Ishikawa (cell line): ENCODE results near the gene C1QC.

ENCODE experiments used
- CEBPB ChIP-seq: IDR thresholded peaks from 2 replicates; pipeline ENCODE4 v1.6.1; 2012
- CREB1 ChIP-seq: IDR thresholded peaks from 2 replicates; pipeline ENCODE4 v1.6.1; 2012; ENCODE audit warnings: low read depth
- EGR1 ChIP-seq: IDR thresholded peaks from 2 replicates; pipeline ENCODE4 v1.6.1; 2012
- EP300 ChIP-seq: IDR thresholded peaks from 2 replicates; pipeline ENCODE4 v1.6.1; 2012; ENCODE audit warnings: borderline replicate concordance
- FOXM1 ChIP-seq: IDR thresholded peaks from 2 replicates; pipeline ENCODE4 v1.6.1; 2012; ENCODE audit warnings: low read depth, borderline replicate concordance
- NFIC ChIP-seq: IDR thresholded peaks from 2 replicates; pipeline ENCODE4 v1.6.1; 2012
- RAD21 ChIP-seq: IDR thresholded peaks from 2 replicates; pipeline ENCODE4 v1.6.1; 2012; ENCODE audit warnings: low read depth
- TAF1 ChIP-seq: IDR thresholded peaks from 2 replicates; pipeline ENCODE4 v1.6.1; 2012; ENCODE audit warnings: low read depth, mild to moderate bottlenecking
- TCF12 ChIP-seq: IDR thresholded peaks from 2 replicates; pipeline ENCODE4 v1.6.1; 2012; ENCODE audit warnings: low read depth
- TEAD4 ChIP-seq: IDR thresholded peaks from 2 replicates; pipeline ENCODE4 v1.6.1; 2012
- YY1 ChIP-seq: IDR thresholded peaks from 2 replicates; pipeline ENCODE4 v1.6.1; 2012; ENCODE audit warnings: low read depth
- ZBTB7A ChIP-seq: IDR thresholded peaks from 2 replicates; pipeline ENCODE4 v1.6.1; 2012; ENCODE audit warnings: low read depth
- TF ChIP-seq, protein P1 (sequence below): IDR thresholded peaks from 2 replicates; pipeline ENCODE4 v1.6.1; 2012; ENCODE audit warnings: low read depth, mild to moderate bottlenecking
- TF ChIP-seq, protein P2 (sequence below): IDR thresholded peaks from 2 replicates; pipeline ENCODE4 v1.6.1; 2012
- TF ChIP-seq, protein P3 (sequence below): IDR thresholded peaks from 2 replicates; pipeline ENCODE4 v1.6.1; 2012

C1QC gene

DNA sequence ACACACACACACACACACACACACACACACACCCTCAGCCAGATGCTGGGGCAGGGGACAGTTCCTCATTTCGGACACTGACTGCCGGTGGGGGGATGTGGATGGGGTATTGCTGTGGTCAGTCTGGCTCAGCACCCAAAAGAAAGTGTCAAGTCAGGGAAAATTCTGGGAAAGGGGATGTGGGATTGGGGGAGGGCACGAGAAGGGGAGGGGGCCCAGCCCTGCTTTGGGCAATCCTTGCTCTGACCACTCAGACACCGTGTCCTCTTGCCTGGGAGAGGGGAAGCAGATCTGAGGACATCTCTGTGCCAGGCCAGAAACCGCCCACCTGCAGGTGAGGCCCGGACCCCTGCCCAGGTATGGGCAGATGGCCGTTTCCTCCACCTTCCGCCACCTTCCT lies at the start of gene C1QC:
Gene C1QC, plus strand, starts transcription at position 253 of the 400 bp plus-strand sequence. CDS start 391 bp downstream, outside the sequence.
- no peak for TF ChIP-seq NFIC
- no peak for TF ChIP-seq EP300
- TF ChIP-seq EGR1: no peak
- TF ChIP-seq TEAD4: no peak
- TF ChIP-seq, protein P1, sequence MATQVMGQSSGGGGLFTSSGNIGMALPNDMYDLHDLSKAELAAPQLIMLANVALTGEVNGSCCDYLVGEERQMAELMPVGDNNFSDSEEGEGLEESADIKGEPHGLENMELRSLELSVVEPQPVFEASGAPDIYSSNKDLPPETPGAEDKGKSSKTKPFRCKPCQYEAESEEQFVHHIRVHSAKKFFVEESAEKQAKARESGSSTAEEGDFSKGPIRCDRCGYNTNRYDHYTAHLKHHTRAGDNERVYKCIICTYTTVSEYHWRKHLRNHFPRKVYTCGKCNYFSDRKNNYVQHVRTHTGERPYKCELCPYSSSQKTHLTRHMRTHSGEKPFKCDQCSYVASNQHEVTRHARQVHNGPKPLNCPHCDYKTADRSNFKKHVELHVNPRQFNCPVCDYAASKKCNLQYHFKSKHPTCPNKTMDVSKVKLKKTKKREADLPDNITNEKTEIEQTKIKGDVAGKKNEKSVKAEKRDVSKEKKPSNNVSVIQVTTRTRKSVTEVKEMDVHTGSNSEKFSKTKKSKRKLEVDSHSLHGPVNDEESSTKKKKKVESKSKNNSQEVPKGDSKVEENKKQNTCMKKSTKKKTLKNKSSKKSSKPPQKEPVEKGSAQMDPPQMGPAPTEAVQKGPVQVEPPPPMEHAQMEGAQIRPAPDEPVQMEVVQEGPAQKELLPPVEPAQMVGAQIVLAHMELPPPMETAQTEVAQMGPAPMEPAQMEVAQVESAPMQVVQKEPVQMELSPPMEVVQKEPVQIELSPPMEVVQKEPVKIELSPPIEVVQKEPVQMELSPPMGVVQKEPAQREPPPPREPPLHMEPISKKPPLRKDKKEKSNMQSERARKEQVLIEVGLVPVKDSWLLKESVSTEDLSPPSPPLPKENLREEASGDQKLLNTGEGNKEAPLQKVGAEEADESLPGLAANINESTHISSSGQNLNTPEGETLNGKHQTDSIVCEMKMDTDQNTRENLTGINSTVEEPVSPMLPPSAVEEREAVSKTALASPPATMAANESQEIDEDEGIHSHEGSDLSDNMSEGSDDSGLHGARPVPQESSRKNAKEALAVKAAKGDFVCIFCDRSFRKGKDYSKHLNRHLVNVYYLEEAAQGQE: no peak
- TF ChIP-seq TCF12: no peak
- no peak for TF ChIP-seq ZBTB7A
- TF ChIP-seq, protein P2, sequence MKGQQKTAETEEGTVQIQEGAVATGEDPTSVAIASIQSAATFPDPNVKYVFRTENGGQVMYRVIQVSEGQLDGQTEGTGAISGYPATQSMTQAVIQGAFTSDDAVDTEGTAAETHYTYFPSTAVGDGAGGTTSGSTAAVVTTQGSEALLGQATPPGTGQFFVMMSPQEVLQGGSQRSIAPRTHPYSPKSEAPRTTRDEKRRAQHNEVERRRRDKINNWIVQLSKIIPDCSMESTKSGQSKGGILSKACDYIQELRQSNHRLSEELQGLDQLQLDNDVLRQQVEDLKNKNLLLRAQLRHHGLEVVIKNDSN: no peak
- TF ChIP-seq FOXM1: no peak
- no peak for TF ChIP-seq RAD21
- TF ChIP-seq CEBPB: no peak
- no peak for TF ChIP-seq TAF1
- TF ChIP-seq, protein P3, sequence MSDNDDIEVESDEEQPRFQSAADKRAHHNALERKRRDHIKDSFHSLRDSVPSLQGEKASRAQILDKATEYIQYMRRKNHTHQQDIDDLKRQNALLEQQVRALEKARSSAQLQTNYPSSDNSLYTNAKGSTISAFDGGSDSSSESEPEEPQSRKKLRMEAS: no peak
- TF ChIP-seq CREB1: no peak
- no peak for TF ChIP-seq YY1

DNA sequence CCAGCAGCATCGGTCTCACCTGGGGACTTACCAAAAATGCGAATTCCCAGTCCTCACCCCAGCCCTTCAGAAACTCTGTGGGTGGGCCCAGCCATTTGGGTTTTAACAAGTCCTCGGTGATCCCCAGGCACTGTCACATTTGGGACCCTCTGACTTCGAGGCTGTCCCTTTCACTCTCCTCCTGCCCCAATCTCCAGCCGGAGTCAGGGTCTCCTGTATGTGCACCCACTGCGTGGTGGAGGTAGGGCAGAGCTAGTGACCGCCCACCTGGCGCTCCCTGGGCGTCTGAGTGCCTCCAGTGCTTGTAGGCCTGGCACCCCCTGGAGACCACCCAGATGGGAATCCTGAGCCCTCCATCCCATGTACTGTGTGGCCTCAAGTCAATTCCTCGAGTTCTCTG lies 49.0 kb upstream of the C1QC start:
- TF ChIP-seq, protein P3: no peak
- TF ChIP-seq TEAD4 (no peak), EGR1 (no peak), NFIC (no peak), YY1 (no peak), CEBPB (no peak), CREB1 (no peak), EP300 (no peak), FOXM1 (no peak), TCF12 (no peak), TAF1 (no peak), ZBTB7A (no peak), RAD21 (no peak)
- TF ChIP-seq, protein P1: no peak
- TF ChIP-seq, protein P2: no peak

DNA sequence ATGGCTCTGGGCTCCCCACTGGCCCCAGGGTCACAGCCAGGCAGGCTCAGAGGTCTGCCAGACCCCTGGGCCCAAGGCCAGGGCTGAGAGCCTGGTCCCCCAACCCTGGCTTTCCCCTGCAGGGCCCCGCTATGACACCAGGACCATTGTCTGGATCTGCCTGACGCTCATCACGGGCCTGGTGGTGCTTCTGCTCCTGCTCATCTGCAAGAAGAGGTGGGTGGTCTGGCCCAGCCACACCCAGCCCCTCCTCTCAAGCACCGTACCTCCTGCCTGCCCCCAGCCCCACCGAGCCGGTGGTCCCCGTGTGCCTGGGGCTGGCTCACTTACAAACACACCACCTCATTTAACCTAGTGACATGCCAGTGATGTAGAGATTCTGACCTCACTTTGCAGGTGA lies 48.3 kb upstream of the C1QC start:
- TF ChIP-seq TAF1 (no peak), ZBTB7A (no peak), RAD21 (no peak), CEBPB (no peak)

DNA sequence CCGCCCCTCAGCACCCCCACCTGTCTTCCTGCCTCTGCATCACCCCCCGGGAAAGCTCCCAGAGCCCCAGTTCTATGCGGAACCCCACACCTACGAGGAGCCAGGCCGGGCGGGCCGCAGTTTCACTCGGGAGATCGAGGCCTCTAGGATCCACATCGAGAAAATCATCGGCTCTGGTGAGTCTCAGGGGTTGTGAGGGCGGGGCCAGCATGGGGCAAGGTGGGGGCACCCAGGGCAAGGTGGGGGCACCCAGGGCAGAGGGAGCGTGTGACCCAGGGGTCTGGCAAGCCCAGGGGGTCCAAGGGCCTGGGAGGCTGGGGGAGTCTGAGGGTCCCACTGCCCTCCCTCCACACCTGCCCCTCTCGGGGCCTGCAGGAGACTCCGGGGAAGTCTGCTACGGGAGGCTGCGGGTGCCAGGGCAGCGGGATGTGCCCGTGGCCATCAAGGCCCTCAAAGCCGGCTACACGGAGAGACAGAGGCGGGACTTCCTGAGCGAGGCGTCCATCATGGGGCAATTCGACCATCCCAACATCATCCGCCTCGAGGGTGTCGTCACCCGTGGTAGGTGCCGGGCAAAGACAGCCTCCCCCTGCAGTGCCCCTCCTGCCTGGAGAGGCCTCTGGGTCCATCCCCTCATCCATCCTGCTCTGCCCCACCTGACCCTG lies 46.0 kb upstream of the C1QC start:
- TF ChIP-seq EP300: no peak
- TF ChIP-seq ZBTB7A: no peak
- no peak for TF ChIP-seq RAD21
- no peak for TF ChIP-seq EGR1
- no peak for TF ChIP-seq TEAD4
- TF ChIP-seq FOXM1: no peak
- TF ChIP-seq, protein P2: no peak
- TF ChIP-seq, protein P3: no peak
- no peak for TF ChIP-seq TAF1
- TF ChIP-seq TCF12: no peak
- TF ChIP-seq, protein P1: no peak
- TF ChIP-seq NFIC: no peak
- TF ChIP-seq YY1: no peak
- TF ChIP-seq CREB1: no peak
- TF ChIP-seq CEBPB: no peak
